HepG2 (cell line): ENCODE data around the gene NOTCH4. TPM values are rescaled to one million over a fixed set of nuclear protein-coding genes. Genes with fewer than 3 reads are reported as not detected.

Experiments used
- ELF3 ChIP-seq: IDR thresholded peaks from 2 replicates; pipeline ENCODE4 v1.6.1; 2016; ENCODE audit warnings: missing genetic modification reagents, missing compliant biosample characterization
- ERF ChIP-seq: IDR thresholded peaks from 2 replicates; pipeline ENCODE4 v1.6.1; 2018; ENCODE audit warnings: missing biosample characterization, missing genetic modification reagents
- GTF2F1 ChIP-seq: fragments of 150-350 bp; IDR thresholded peaks from 2 replicates; pipeline ENCODE4 v1.6.1; 2014; ENCODE audit warnings: low read length
- MTF1 ChIP-seq: sonication (generic); formaldehyde crosslinking; IDR thresholded peaks from 2 replicates; pipeline ENCODE4 v1.5.0; 2020; ENCODE audit warnings: missing genetic modification reagents
- MYC ChIP-seq: sonication (generic); formaldehyde crosslinking; IDR thresholded peaks from 2 replicates; pipeline ENCODE4 v1.9.0; 2021; ENCODE audit warnings: missing genetic modification reagents, borderline replicate concordance
- POLR2G ChIP-seq: fragments of 200-400 bp; formaldehyde crosslinking; IDR thresholded peaks from 2 replicates; pipeline ENCODE4 v1.6.1; 2018; ENCODE audit warnings: mild to moderate bottlenecking, low read depth, low read length, moderate library complexity
- SAP130 ChIP-seq: IDR thresholded peaks from 2 replicates; pipeline ENCODE4 v1.6.1; 2016; ENCODE audit warnings: low read depth
- SOX5 ChIP-seq: IDR thresholded peaks from 2 replicates; pipeline ENCODE4 v1.6.1; 2016; ENCODE audit warnings: borderline replicate concordance
- ZC3H13 ChIP-seq: sonication (generic); formaldehyde crosslinking; IDR thresholded peaks from 2 replicates; pipeline ENCODE4 v1.8.1; 2023; ENCODE audit warnings: mild to moderate bottlenecking, missing genetic modification reagents, moderate library complexity
- ZNF12 ChIP-seq: sonication (generic); formaldehyde crosslinking; IDR thresholded peaks from 2 replicates; pipeline ENCODE4 v1.5.0; 2020; ENCODE audit warnings: missing genetic modification reagents
- ZNF317 ChIP-seq: sonication (generic); formaldehyde crosslinking; IDR thresholded peaks from 2 replicates; pipeline ENCODE4 v1.5.0; 2020; ENCODE audit warnings: mild to moderate bottlenecking, missing genetic modification reagents
- ZNF331 ChIP-seq: sonication (generic); formaldehyde crosslinking; IDR thresholded peaks from 2 replicates; pipeline ENCODE4 v1.4.0; 2020; ENCODE audit warnings: missing genetic modification reagents
- ZNF34 ChIP-seq: sonication (generic); formaldehyde crosslinking; IDR thresholded peaks from 2 replicates; pipeline ENCODE4 v1.4.0; 2020; ENCODE audit warnings: mild to moderate bottlenecking, missing genetic modification reagents, borderline replicate concordance
- ZNF567 ChIP-seq: sonication (generic); formaldehyde crosslinking; IDR thresholded peaks from 2 replicates; pipeline ENCODE4 v1.8.1; 2023; ENCODE audit warnings: mild to moderate bottlenecking, missing genetic modification reagents, borderline replicate concordance
- ZNF605 ChIP-seq: sonication (generic); formaldehyde crosslinking; IDR thresholded peaks from 2 replicates; pipeline ENCODE4 v1.8.0; 2022; ENCODE audit warnings: mild to moderate bottlenecking, missing genetic modification reagents
- ZNF775 ChIP-seq: sonication (generic); formaldehyde crosslinking; IDR thresholded peaks from 2 replicates; pipeline ENCODE4 v1.4.0; 2020; ENCODE audit warnings: missing genetic modification reagents, mild to moderate bottlenecking, moderate library complexity, borderline replicate concordance
- ZSCAN30 ChIP-seq: sonication (generic); formaldehyde crosslinking; IDR thresholded peaks from 2 replicates; pipeline ENCODE4 v1.5.0; 2020; ENCODE audit warnings: mild to moderate bottlenecking, missing genetic modification reagents
- polyA plus RNA-seq, 8 experiments: library from polyadenylated mRNA; depleted of rRNA in 3 of 8; stranded (reverse) in 7 of 8; unstranded in 1 of 8; fragments of >200 nt; fragmentation: Illumina TruSeq in 4 of 8; extraction: Trizol in 4 of 8; gene quantifications; 2 replicates each; pipeline versions ENCODE4 v1.2.1 to v1.2.3, GENCODE V29; 2011 to 2016; ENCODE audit warnings: low read depth in 4 of 8, missing spikeins in 1 of 8, mixed read lengths in 1 of 8; ENCODE audit not compliant: insufficient read depth in 1 of 8
- total RNA-seq, 5 experiments: library from RNA; depleted of rRNA; stranded (reverse); fragments of >200 nt; fragmentation: Illumina TruSeq; extraction: Trizol; gene quantifications; 2 replicates each; pipeline ENCODE4 v1.2.3, GENCODE V29; 2016; ENCODE audit warnings: low read depth in 1 of 5
- TF ChIP-seq, protein P1 (sequence below): sonication (generic); formaldehyde crosslinking; IDR thresholded peaks from 2 replicates; pipeline ENCODE4 v1.4.0; 2020; ENCODE audit warnings: missing genetic modification reagents
- TF ChIP-seq, protein P2 (sequence below): sonication (generic); formaldehyde crosslinking; IDR thresholded peaks from 2 replicates; pipeline ENCODE4 v1.4.0; 2020; ENCODE audit warnings: low read depth, mild to moderate bottlenecking, missing genetic modification reagents
- TF ChIP-seq, protein P3 (sequence below): sonication (generic); formaldehyde crosslinking; IDR thresholded peaks from 2 replicates; pipeline ENCODE4 v1.5.0; 2020; ENCODE audit warnings: missing genetic modification reagents, mild to moderate bottlenecking, borderline replicate concordance
- TF ChIP-seq, protein P4 (sequence below): conservative IDR thresholded peaks from 2 replicates; pipeline ENCODE4 v1.6.1; 2018; ENCODE audit warnings: missing genetic modification reagents
- TF ChIP-seq, protein P5 (sequence below): sonication (generic); formaldehyde crosslinking; conservative IDR thresholded peaks from 2 replicates; pipeline ENCODE4 v1.8.0; 2022; ENCODE audit warnings: low read depth, missing genetic modification reagents

NOTCH4 gene
- total and polyA plus RNA-seq, 2 of the 13 experiments (the other 11 are each of a cell fraction or from before 2014, with no cell fraction given) = 0.51 to 0.83 TPM

DNA sequence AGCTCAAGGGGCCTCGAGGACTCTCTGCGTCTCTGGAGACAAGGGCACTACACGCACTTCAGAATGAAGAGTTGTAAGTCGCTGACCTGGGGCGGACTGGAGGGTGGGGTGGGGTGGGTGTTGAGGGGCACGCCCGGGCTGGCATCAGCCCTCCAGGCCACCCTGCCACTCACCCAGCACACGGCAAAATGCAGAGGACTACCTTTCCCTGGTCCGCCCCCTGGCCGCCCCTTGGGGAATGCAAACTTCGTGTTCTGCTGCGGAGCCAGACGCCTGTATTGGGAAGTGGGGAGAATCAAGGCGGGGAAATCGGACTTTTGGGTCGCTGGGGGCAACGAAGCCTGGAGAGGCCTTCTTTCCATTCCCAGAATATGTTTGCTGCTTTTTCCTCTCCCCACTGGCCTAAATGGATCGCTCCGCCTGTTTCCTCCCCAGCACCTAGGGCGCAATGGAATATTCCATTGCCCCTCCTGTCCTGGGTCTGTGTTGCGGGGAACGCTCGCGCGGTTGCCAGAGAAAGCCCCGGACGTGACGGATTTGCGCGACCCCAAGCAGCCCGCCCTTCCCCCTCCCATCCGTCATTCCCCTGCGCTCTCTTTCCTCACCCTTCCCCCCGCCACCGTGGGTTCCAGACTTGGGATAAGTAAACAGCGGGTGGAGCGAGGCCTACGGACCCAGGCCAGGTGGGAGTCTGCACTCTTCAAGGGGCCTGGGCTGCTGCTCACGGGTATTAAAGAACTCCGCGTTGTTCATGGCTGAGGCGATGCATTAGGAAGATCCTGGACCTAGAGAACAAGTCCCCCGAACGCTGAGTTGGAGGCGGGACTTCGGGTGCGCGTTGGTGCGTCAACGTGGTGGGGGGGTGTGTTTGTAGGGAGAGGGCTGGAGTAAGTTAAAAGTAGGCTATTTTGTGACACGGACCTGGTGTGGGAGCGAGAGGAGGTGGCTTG lies 70.0 kb downstream of the NOTCH4 start, which contains the start of gene PPT2 (continued):
- TF ChIP-seq, protein P1, sequence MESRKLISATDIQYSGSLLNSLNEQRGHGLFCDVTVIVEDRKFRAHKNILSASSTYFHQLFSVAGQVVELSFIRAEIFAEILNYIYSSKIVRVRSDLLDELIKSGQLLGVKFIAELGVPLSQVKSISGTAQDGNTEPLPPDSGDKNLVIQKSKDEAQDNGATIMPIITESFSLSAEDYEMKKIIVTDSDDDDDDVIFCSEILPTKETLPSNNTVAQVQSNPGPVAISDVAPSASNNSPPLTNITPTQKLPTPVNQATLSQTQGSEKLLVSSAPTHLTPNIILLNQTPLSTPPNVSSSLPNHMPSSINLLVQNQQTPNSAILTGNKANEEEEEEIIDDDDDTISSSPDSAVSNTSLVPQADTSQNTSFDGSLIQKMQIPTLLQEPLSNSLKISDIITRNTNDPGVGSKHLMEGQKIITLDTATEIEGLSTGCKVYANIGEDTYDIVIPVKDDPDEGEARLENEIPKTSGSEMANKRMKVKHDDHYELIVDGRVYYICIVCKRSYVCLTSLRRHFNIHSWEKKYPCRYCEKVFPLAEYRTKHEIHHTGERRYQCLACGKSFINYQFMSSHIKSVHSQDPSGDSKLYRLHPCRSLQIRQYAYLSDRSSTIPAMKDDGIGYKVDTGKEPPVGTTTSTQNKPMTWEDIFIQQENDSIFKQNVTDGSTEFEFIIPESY = 0 out of 2 replicates have a peak, but pooled peaks have one; percentile 28
- peak; percentile 72; the same call in 1 of the 2 replicates for TF ChIP-seq ZNF331 (CRISPR knock-in tag)
- TF ChIP-seq POLR2G = peak; percentile 71
- TF ChIP-seq, protein P2, sequence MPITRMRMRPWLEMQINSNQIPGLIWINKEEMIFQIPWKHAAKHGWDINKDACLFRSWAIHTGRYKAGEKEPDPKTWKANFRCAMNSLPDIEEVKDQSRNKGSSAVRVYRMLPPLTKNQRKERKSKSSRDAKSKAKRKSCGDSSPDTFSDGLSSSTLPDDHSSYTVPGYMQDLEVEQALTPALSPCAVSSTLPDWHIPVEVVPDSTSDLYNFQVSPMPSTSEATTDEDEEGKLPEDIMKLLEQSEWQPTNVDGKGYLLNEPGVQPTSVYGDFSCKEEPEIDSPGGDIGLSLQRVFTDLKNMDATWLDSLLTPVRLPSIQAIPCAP = no peak; the same call in 1 of the 2 replicates
- TF ChIP-seq MTF1 = peak; percentile 83; the same call in 1 of the 2 replicates
- TF ChIP-seq ZNF775 (CRISPR knock-in tag) = 0 out of 2 replicates have a peak, but pooled peaks have one; percentile 65
- TF ChIP-seq SAP130 (CRISPR knock-in tag) = peak; percentile 97
- TF ChIP-seq, protein P3, sequence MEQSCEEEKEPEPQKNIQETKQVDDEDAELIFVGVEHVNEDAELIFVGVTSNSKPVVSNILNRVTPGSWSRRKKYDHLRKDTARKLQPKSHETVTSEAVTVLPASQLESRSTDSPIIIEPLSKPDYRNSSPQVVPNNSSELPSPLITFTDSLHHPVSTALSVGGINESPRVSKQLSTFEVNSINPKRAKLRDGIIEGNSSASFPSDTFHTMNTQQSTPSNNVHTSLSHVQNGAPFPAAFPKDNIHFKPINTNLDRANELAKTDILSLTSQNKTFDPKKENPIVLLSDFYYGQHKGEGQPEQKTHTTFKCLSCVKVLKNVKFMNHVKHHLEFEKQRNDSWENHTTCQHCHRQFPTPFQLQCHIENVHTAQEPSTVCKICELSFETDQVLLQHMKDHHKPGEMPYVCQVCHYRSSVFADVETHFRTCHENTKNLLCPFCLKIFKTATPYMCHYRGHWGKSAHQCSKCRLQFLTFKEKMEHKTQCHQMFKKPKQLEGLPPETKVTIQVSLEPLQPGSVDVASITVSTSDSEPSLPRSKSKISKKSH = peak; percentile 15; the same call in 1 of the 2 replicates
- no peak for TF ChIP-seq SOX5 (CRISPR knock-in tag)
- peak; percentile 55; the same call in 1 of the 2 replicates for TF ChIP-seq ZNF12 (CRISPR knock-in tag)
- TF ChIP-seq, protein P4, sequence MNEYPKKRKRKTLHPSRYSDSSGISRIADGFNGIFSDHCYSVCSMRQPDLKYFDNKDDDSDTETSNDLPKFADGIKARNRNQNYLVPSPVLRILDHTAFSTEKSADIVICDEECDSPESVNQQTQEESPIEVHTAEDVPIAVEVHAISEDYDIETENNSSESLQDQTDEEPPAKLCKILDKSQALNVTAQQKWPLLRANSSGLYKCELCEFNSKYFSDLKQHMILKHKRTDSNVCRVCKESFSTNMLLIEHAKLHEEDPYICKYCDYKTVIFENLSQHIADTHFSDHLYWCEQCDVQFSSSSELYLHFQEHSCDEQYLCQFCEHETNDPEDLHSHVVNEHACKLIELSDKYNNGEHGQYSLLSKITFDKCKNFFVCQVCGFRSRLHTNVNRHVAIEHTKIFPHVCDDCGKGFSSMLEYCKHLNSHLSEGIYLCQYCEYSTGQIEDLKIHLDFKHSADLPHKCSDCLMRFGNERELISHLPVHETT = 0 out of 2 replicates have a peak, but pooled peaks have one; percentile 29
- TF ChIP-seq ZNF605 (CRISPR knock-in tag) = peak; percentile 71; the same call in 1 of the 2 replicates
- TF ChIP-seq GTF2F1 = no peak
- no peak; the same call in 1 of the 2 replicates for TF ChIP-seq ZC3H13 (CRISPR knock-in tag)
- TF ChIP-seq, protein P5, sequence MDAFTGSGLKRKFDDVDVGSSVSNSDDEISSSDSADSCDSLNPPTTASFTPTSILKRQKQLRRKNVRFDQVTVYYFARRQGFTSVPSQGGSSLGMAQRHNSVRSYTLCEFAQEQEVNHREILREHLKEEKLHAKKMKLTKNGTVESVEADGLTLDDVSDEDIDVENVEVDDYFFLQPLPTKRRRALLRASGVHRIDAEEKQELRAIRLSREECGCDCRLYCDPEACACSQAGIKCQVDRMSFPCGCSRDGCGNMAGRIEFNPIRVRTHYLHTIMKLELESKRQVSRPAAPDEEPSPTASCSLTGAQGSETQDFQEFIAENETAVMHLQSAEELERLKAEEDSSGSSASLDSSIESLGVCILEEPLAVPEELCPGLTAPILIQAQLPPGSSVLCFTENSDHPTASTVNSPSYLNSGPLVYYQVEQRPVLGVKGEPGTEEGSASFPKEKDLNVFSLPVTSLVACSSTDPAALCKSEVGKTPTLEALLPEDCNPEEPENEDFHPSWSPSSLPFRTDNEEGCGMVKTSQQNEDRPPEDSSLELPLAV (CRISPR knock-in tag) = no peak
- peak; percentile 92 for TF ChIP-seq ZNF34
- TF ChIP-seq ELF3 (CRISPR knock-in tag) = peak; percentile 69
- TF ChIP-seq ZNF567 (CRISPR knock-in tag) = peak; percentile 92; the same call in 1 of the 2 replicates
- TF ChIP-seq ERF (CRISPR knock-in tag) = peak; percentile 63; the same call in 1 of the 2 replicates
- no peak for TF ChIP-seq ZNF317 (CRISPR knock-in tag)
- TF ChIP-seq MYC = peak; percentile 54; the same call in 1 of the 2 replicates
- no peak for TF ChIP-seq ZSCAN30 (CRISPR knock-in tag)
